Muscle layer of duodenum (tissue), 2 donors: ENCODE results near the gene STK32A.

Experiments used
- H3K27ac ChIP-seq: one replicate; pipeline ENCODE4 v1.7.0; 2013; ENCODE audit warnings: mild to moderate bottlenecking, low read length
- H3K27me3 ChIP-seq: one replicate; pipeline ENCODE4 v1.7.0; 2013; ENCODE audit warnings: low read depth, mild to moderate bottlenecking, control low read depth, low read length
- H3K36me3 ChIP-seq, 2 donors: one replicate each; pipeline ENCODE4 v1.7.0; 2013; ENCODE audit warnings: low read length in 2 of 2, control low read depth in 1 of 2, mild to moderate bottlenecking in 1 of 2; ENCODE audit not compliant: insufficient read depth in 2 of 2, control insufficient read depth in 1 of 2
- H3K4me1 ChIP-seq, 2 donors: one replicate each; pipeline ENCODE4 v1.7.0; 2013; ENCODE audit warnings: low read length in 2 of 2, mild to moderate bottlenecking in 2 of 2, control low read depth in 1 of 2, moderate library complexity in 1 of 2; ENCODE audit not compliant: insufficient read depth in 2 of 2, control insufficient read depth in 1 of 2
- H3K4me3 ChIP-seq, 2 donors: one replicate each; pipeline ENCODE4 v1.7.0; 2013; ENCODE audit warnings: low read length in 2 of 2, low read depth in 1 of 2, mild to moderate bottlenecking in 1 of 2
- H3K9me3 ChIP-seq, 2 donors: one replicate each; pipeline ENCODE4 v1.7.0; 2013; ENCODE audit warnings: low read length in 2 of 2, control low read depth in 1 of 2, mild to moderate bottlenecking in 1 of 2; ENCODE audit not compliant: control insufficient read depth in 1 of 2
- donor health status: healthy.

STK32A gene

GRCh38 chr5:147267082-147267832 is 32.4 kb downstream of the STK32A start:
- Histone ChIP-seq H3K36me3 (no peaks in the 10 kb centered on the region), H3K27ac (no peak overlapping the region), H3K4me1 (no peaks in the 10 kb centered on the region), H3K9me3 (no peaks in the 10 kb centered on the region), H3K27me3 (no peaks in the 10 kb centered on the region), H3K4me3 (no peak overlapping the region)

DNA sequence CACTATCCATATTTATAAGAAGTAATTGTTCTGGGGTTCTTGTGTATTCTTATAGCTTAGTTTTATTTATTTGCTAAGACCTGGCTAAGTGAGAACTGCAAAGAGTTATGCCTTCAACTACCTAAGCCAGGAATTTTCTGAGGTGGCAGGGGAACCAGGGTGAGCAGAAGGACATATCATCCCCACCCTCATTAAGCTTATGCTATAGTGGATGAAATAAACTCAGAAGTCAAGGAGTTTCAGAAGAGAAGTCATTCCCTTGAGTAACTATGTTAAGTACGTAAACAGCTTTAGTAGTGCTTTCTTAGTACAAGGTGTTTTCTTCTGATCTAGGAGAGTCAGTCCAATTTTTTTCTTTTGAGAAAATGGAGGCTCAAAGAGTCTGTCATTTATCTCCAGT is 41.7 kb downstream of the STK32A start:
- Histone ChIP-seq H3K27ac (no peak overlapping the region), H3K9me3 (no peaks in the 10 kb centered on the region), H3K36me3 (no peaks in the 10 kb centered on the region), H3K4me3 (no peak overlapping the region), H3K27me3 (no peaks in the 10 kb centered on the region), H3K4me1 (no peaks in the 10 kb centered on the region)

- no peaks in the 10 kb centered on the region for H3K36me3 ChIP-seq
- H3K9me3 ChIP-seq: no peaks in the 10 kb centered on the region
- no peak overlapping the region for H3K4me3 ChIP-seq
- no peaks in the 10 kb centered on the region for H3K4me1 ChIP-seq
- no peak overlapping the region for H3K27ac ChIP-seq
- H3K27me3 ChIP-seq: no peaks in the 10 kb centered on the region
These were observed 51.5 kb downstream of the STK32A start for GRCh38 chr5:147286296-147286695.

GRCh38 chr5:147287110-147287509 is 52.3 kb downstream of the STK32A start:
- Histone ChIP-seq H3K27me3 (no peaks in the 10 kb centered on the region), H3K36me3 (no peaks in the 10 kb centered on the region), H3K27ac (no peak overlapping the region), H3K9me3 (no peaks in the 10 kb centered on the region), H3K4me3 (no peak overlapping the region), H3K4me1 (no peaks in the 10 kb centered on the region)

DNA sequence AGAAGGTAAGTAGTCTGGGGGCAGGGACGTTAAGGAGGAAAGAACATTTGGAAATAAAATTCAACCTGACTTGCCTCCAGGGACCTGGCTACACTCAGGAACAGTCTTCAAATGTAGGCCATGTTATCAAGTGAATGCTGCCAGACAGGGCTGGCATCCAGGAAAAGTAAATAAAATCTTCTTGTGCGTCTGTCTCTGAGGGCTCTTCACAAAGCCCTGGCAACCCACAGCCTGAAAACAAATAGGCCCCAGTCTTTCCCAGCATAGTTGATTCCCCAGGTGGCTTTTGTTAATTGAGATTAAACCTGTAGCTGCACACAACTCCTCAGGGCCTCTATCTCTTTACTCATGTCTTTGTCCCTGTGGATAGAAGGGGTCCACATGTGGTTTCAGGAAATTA is 55.4 kb downstream of the STK32A start:
- H3K9me3 ChIP-seq: no peaks in the 10 kb centered on the region
- H3K27ac ChIP-seq: no peak overlapping the region
- no peaks in the 10 kb centered on the region for H3K27me3 ChIP-seq
- no peaks in the 10 kb centered on the region for H3K36me3 ChIP-seq
- no peaks in the 10 kb centered on the region for H3K4me1 ChIP-seq
- H3K4me3 ChIP-seq: no peak overlapping the region

DNA sequence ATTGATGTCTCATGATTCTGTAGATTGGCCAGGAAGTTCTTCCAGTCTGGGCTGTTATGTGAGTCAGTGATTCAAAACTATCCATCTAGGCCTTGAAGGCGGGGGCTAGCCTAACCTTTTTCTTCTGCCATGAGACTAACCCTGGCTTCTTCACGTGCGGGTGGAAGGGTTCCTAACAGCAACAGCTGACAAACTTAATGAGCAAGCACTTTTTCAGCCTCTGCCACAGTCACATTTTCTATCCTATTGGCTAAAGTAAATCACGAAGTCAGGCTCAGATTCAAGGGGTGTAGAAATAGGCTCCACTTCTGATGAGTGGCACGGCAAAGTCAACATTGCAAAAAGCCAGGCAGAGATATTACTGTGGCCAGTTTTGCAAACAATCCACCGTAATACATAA is 68.4 kb downstream of the STK32A start:
- H3K36me3 ChIP-seq: no peaks in the 10 kb centered on the region
- H3K4me3 ChIP-seq: no peak overlapping the region
- H3K4me1 ChIP-seq: no peaks in the 10 kb centered on the region
- no peaks in the 10 kb centered on the region for H3K27me3 ChIP-seq
- no peak overlapping the region for H3K27ac ChIP-seq
- no peaks in the 10 kb centered on the region for H3K9me3 ChIP-seq

- no peak overlapping the region for H3K27ac ChIP-seq
- no peaks in the 10 kb centered on the region for H3K27me3 ChIP-seq
- H3K36me3 ChIP-seq: no peaks in the 10 kb centered on the region
- no peak overlapping the region for H3K4me3 ChIP-seq
- no peaks in the 10 kb centered on the region for H3K4me1 ChIP-seq
- no peaks in the 10 kb centered on the region for H3K9me3 ChIP-seq
These were observed 69.2 kb downstream of the STK32A start for GRCh38 chr5:147303976-147304375.

- Histone ChIP-seq H3K4me3 (no peak overlapping the region), H3K4me1 (no peaks in the 10 kb centered on the region), H3K27ac (no peak overlapping the region), H3K27me3 (no peaks in the 10 kb centered on the region), H3K9me3 (no peaks in the 10 kb centered on the region), H3K36me3 (no peaks in the 10 kb centered on the region)
These were observed 70.3 kb downstream of the STK32A start for GRCh38 chr5:147305147-147305546.

GRCh38 chr5:147306351-147306750 is 71.5 kb downstream of the STK32A start:
- Histone ChIP-seq H3K4me1 (no peaks in the 10 kb centered on the region), H3K27ac (no peak overlapping the region), H3K36me3 (no peaks in the 10 kb centered on the region), H3K4me3 (no peak overlapping the region), H3K27me3 (no peaks in the 10 kb centered on the region), H3K9me3 (no peaks in the 10 kb centered on the region)

- Histone ChIP-seq H3K9me3 (no peaks in the 10 kb centered on the region), H3K4me3 (no peak overlapping the region), H3K27ac (no peak overlapping the region), H3K27me3 (no peaks in the 10 kb centered on the region), H3K4me1 (no peaks in the 10 kb centered on the region), H3K36me3 (no peaks in the 10 kb centered on the region)
These were observed 72.3 kb downstream of the STK32A start for GRCh38 chr5:147307170-147307569.

DNA sequence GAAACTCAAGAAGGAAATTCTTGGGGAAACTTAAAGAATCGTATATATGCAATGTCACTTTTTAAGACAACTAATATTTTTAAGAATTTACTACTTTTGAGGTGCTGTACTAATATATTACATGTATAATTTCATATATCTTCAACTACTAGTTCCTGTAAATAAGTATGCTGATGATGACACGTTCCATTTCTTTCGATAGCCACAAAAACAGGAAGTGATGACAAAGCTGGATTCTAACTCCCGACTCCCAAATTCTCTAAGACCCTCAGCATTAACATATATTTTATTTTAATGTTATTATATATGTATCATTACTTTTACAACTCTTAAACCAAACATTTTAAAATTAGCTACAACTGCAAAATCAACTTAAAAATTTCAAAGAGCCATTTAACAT is 74.8 kb downstream of the STK32A start:
- H3K27ac ChIP-seq: no peak overlapping the region
- no peaks in the 10 kb centered on the region for H3K27me3 ChIP-seq
- no peaks in the 10 kb centered on the region for H3K9me3 ChIP-seq
- H3K4me3 ChIP-seq: no peak overlapping the region
- H3K4me1 ChIP-seq: no peaks in the 10 kb centered on the region
- H3K36me3 ChIP-seq: no peaks in the 10 kb centered on the region

- H3K36me3 ChIP-seq: no peaks in the 10 kb centered on the region
- H3K9me3 ChIP-seq: no peaks in the 10 kb centered on the region
- no peak overlapping the region for H3K4me3 ChIP-seq
- H3K4me1 ChIP-seq: no peaks in the 10 kb centered on the region
- no peak overlapping the region for H3K27ac ChIP-seq
- H3K27me3 ChIP-seq: no peaks in the 10 kb centered on the region
These were observed 75.4 kb downstream of the STK32A start for GRCh38 chr5:147310059-147310704.
